HL-60 (cell line): Measurements from ENCODE around the gene STN1.

Experiments
- SPI1 ChIP-seq: IDR thresholded peaks from 2 replicates; pipeline ENCODE4 v1.6.1; 2012; ENCODE audit warnings: low read depth, mild to moderate bottlenecking, borderline replicate concordance
- TF ChIP-seq, protein P1 (sequence below): IDR thresholded peaks from one replicate; pipeline ENCODE4 v1.5.1; 2011; ENCODE audit warnings: low read length, control low read depth, inconsistent platforms; ENCODE audit not compliant: insufficient read depth
- TF ChIP-seq, protein P2 (sequence below): IDR thresholded peaks from 2 replicates; pipeline ENCODE4 v1.6.1; 2012; ENCODE audit warnings: low read depth; ENCODE audit not compliant: insufficient replicate concordance

DNA sequence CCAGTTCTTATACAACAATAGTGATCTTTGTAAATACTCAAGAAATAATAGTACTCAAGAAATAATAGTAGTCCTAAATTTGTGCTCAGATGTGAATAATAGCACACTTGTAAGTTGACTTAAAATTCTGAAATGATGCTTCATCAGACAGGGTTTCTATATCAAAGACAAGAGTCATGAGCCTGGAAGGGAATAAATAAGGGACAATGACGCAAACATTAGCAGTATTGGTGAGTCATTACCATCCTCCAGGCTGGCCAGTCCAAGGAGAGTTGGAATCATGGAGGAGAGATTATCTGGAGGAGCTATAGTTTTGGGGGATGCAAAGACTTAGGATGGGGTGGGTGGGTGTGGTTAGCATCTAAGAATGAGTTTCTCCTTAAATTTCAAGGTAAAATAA is 56.5 kb downstream of the STN1 start:
- TF ChIP-seq, protein P1, sequence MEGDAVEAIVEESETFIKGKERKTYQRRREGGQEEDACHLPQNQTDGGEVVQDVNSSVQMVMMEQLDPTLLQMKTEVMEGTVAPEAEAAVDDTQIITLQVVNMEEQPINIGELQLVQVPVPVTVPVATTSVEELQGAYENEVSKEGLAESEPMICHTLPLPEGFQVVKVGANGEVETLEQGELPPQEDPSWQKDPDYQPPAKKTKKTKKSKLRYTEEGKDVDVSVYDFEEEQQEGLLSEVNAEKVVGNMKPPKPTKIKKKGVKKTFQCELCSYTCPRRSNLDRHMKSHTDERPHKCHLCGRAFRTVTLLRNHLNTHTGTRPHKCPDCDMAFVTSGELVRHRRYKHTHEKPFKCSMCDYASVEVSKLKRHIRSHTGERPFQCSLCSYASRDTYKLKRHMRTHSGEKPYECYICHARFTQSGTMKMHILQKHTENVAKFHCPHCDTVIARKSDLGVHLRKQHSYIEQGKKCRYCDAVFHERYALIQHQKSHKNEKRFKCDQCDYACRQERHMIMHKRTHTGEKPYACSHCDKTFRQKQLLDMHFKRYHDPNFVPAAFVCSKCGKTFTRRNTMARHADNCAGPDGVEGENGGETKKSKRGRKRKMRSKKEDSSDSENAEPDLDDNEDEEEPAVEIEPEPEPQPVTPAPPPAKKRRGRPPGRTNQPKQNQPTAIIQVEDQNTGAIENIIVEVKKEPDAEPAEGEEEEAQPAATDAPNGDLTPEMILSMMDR, result no peak
- TF ChIP-seq, protein P2, sequence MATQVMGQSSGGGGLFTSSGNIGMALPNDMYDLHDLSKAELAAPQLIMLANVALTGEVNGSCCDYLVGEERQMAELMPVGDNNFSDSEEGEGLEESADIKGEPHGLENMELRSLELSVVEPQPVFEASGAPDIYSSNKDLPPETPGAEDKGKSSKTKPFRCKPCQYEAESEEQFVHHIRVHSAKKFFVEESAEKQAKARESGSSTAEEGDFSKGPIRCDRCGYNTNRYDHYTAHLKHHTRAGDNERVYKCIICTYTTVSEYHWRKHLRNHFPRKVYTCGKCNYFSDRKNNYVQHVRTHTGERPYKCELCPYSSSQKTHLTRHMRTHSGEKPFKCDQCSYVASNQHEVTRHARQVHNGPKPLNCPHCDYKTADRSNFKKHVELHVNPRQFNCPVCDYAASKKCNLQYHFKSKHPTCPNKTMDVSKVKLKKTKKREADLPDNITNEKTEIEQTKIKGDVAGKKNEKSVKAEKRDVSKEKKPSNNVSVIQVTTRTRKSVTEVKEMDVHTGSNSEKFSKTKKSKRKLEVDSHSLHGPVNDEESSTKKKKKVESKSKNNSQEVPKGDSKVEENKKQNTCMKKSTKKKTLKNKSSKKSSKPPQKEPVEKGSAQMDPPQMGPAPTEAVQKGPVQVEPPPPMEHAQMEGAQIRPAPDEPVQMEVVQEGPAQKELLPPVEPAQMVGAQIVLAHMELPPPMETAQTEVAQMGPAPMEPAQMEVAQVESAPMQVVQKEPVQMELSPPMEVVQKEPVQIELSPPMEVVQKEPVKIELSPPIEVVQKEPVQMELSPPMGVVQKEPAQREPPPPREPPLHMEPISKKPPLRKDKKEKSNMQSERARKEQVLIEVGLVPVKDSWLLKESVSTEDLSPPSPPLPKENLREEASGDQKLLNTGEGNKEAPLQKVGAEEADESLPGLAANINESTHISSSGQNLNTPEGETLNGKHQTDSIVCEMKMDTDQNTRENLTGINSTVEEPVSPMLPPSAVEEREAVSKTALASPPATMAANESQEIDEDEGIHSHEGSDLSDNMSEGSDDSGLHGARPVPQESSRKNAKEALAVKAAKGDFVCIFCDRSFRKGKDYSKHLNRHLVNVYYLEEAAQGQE, result no peak
- TF ChIP-seq SPI1, result no peak
